Osteocyte (in vitro differentiated cells): ENCODE data around the gene TRIM2. TPM values are rescaled to one million over a fixed set of nuclear protein-coding genes. Genes with fewer than 3 reads are reported as not detected.

ENCODE experiments used
- DNase-seq: peaks from one replicate; pipeline ENCODE4 v3.0.0; 2021; ENCODE audit warnings: mixed read lengths; ENCODE audit not compliant: unreplicated experiment; ENCODE audit errors: extremely low spot score
- H3K27ac Mint-ChIP-seq: one replicate; pipeline ENCODE4 v1.8.0; 2021; ENCODE audit warnings: mild to moderate bottlenecking, mixed read lengths; ENCODE audit not compliant: unreplicated experiment
- H3K27me3 Mint-ChIP-seq: one replicate; pipeline ENCODE4 v1.8.0; 2021; ENCODE audit warnings: mixed read lengths; ENCODE audit not compliant: unreplicated experiment
- H3K36me3 Mint-ChIP-seq: one replicate; pipeline ENCODE4 v1.8.0; 2021; ENCODE audit warnings: mixed read lengths; ENCODE audit not compliant: unreplicated experiment
- H3K4me1 Mint-ChIP-seq: one replicate; pipeline ENCODE4 v1.8.0; 2021; ENCODE audit warnings: mixed read lengths; ENCODE audit not compliant: unreplicated experiment
- H3K4me3 Mint-ChIP-seq: one replicate; pipeline ENCODE4 v1.8.0; 2021; ENCODE audit warnings: mild to moderate bottlenecking, moderate library complexity, mixed read lengths; ENCODE audit not compliant: unreplicated experiment
- H3K9me3 Mint-ChIP-seq: one replicate; pipeline ENCODE4 v1.8.0; 2021; ENCODE audit warnings: mixed read lengths; ENCODE audit not compliant: unreplicated experiment
- total RNA-seq: library from RNA; stranded (reverse); gene quantifications from 2 replicates; pipeline ENCODE4 v1.2.1, GENCODE V29; 2021
- TF ChIP-seq, protein P1 (sequence below): fragments of 200-600 bp; sonication (generic); IDR thresholded peaks from 2 replicates; pipeline ENCODE4 v1.5.0; 2021; ENCODE audit warnings: antibody characterized with exemption, mild to moderate bottlenecking, moderate library complexity

The TRIM2 gene
- total RNA-seq, 1 donor from 2014 or later, result 34.0 TPM

- Mint-ChIP-seq H3K4me1 (no peaks in the 10 kb centered on the region), H3K27ac (no peak overlapping the region), H3K4me3 (no peak overlapping the region), H3K27me3 (no peaks in the 10 kb centered on the region), H3K36me3 (peaks cover 8% of the 10 kb centered on the region), H3K9me3 (peaks cover 17% of the 10 kb centered on the region)
- TF ChIP-seq, protein P1, sequence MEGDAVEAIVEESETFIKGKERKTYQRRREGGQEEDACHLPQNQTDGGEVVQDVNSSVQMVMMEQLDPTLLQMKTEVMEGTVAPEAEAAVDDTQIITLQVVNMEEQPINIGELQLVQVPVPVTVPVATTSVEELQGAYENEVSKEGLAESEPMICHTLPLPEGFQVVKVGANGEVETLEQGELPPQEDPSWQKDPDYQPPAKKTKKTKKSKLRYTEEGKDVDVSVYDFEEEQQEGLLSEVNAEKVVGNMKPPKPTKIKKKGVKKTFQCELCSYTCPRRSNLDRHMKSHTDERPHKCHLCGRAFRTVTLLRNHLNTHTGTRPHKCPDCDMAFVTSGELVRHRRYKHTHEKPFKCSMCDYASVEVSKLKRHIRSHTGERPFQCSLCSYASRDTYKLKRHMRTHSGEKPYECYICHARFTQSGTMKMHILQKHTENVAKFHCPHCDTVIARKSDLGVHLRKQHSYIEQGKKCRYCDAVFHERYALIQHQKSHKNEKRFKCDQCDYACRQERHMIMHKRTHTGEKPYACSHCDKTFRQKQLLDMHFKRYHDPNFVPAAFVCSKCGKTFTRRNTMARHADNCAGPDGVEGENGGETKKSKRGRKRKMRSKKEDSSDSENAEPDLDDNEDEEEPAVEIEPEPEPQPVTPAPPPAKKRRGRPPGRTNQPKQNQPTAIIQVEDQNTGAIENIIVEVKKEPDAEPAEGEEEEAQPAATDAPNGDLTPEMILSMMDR, result no peak
- no peak for DNase-seq
These were observed 162.8 kb downstream of the TRIM2 start for GRCh38 chr4:153367092-153367491.

DNA sequence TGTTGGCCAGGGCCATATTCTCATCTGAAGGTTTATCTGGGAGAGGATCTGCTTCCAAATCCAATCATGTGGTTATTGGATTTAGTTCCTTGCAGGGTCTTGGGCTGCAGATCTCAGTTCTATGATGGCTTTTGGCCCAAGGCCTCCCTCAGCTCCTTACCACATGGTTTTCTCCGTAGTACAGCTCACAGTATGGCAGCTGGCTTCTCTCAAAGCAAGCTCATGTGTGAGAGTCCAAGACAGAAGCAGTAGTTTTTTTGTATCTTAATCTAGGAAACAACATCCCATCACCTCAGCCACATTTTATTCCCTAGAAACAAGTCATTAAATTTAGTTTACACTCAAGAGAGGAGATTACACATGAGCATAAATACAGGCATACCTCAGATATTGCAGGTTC, 164.8 kb downstream of the TRIM2 start:
- Mint-ChIP-seq H3K4me3 (no peak overlapping the region), H3K27ac (no peak overlapping the region), H3K4me1 (peaks cover 1% of the 10 kb centered on the region), H3K27me3 (no peaks in the 10 kb centered on the region), H3K9me3 (peaks cover 23% of the 10 kb centered on the region), H3K36me3 (peaks cover 13% of the 10 kb centered on the region)
- TF ChIP-seq, protein P1, result no peak
- DNase-seq, result no peak

DNA sequence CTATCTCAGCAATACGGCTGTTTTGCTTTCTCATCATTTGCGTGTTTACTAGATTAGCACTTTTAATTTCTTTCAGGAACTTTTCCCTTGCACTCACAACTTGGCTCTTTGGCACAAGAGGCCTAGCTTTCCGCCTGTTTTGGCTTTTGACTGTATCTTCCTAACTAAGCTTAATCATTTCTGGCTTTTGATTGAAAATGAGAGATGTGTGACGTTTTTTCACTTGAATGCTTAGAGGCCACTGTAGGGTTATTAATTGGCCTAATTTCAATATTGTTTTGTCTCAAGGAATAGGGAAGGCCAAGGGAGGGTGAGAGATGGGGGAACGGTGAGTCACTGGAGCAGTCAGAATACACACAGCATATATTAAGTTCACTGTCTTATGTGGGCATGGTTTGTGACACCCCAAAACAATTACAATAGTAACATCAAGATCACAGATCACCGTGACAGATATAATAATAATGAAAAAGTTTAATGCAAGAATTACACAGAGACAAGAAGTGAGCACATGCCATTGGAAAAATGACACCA, 167.5 kb downstream of the TRIM2 start:
- H3K27ac Mint-ChIP-seq, result no peak overlapping the region
- TF ChIP-seq, protein P1, result no peak
- H3K4me1 Mint-ChIP-seq, result peaks cover 15% of the 10 kb centered on the region

DNA sequence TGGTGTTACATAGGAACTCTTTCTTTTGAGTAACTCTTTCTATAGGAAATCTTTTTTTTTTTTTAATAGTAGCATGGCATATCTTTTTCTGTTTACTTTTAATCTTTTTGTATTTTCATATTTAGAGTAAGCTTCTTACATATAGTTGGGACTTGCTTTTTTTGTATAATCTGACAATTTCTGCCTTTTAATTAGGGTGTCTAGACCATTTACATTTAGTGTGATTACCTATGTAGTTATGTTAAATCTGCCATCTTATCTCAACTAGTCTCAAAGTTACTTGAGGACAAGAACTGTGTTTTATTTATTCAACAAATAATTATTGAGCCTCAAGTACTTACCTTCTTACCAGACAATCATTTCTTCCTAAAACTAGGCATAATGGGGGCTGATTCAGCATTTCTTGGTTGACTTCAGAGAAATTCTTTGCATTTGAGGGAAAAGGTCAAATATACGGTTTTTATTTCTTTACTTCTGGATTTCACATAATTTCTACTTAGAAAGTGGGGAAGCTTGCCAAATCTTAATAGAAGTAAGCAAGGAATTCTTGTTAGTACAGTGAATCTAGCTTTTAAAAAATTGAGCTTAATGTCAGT, 168.8 kb downstream of the TRIM2 start:
- H3K9me3 Mint-ChIP-seq, result peaks cover 12% of the 10 kb centered on the region
- H3K4me1 Mint-ChIP-seq, result peaks cover 15% of the 10 kb centered on the region
- H3K36me3 Mint-ChIP-seq, result peaks cover 13% of the 10 kb centered on the region
- DNase-seq, result no peak
- no peak overlapping the region for H3K4me3 Mint-ChIP-seq
- H3K27ac Mint-ChIP-seq, result no peak overlapping the region
- TF ChIP-seq, protein P1, result no peak
- no peaks in the 10 kb centered on the region for H3K27me3 Mint-ChIP-seq

More for the DNA sequence above, 167.5 kb downstream of the TRIM2 start:
- no peak for DNase-seq
- no peaks in the 10 kb centered on the region for H3K27me3 Mint-ChIP-seq
- no peak overlapping the region for H3K4me3 Mint-ChIP-seq
- H3K9me3 Mint-ChIP-seq, result peaks cover 12% of the 10 kb centered on the region
- H3K36me3 Mint-ChIP-seq, result peaks cover 13% of the 10 kb centered on the region

- peaks cover 12% of the 10 kb centered on the region for H3K9me3 Mint-ChIP-seq
- H3K4me1 Mint-ChIP-seq, result peaks cover 15% of the 10 kb centered on the region
- no peak for DNase-seq
- TF ChIP-seq, protein P1, result no peak
- no peaks in the 10 kb centered on the region for H3K27me3 Mint-ChIP-seq
- H3K27ac Mint-ChIP-seq, result peak overlapping the region; percentile 12
- no peak overlapping the region for H3K4me3 Mint-ChIP-seq
- peaks cover 13% of the 10 kb centered on the region for H3K36me3 Mint-ChIP-seq
These were observed 170.2 kb downstream of the TRIM2 start for GRCh38 chr4:153374442-153374841.
